MCF 10A (cell line): Measurements from ENCODE around the gene TMCO5A. TPM values are rescaled to one million over a fixed set of nuclear protein-coding genes. Genes with fewer than 3 reads are reported as not detected.

ENCODE experiments used
- BruUV-seq: library from RNA; stranded (reverse); fragments of 400-500 nt; replicated peaks from 2 replicates; lab custom pipeline; 2021; lab: Mats Ljungman, UMichigan
- CTCF ChIA-PET: fragments of 300-600 bp; sonication (Branson Sonifier 250); formaldehyde crosslinking; extraction: SDS; loops from one replicate; lab custom pipeline; 2021; ENCODE audit warnings: antibody characterized with exemption, inconsistent platforms; lab: Yijun Ruan, JAX
- POLR2A ChIA-PET: fragments of 300-600, 350-650 bp; sonication (Branson Sonifier 250); formaldehyde crosslinking; extraction: SDS; loops from one replicate; lab custom pipeline; 2020; ENCODE audit warnings: antibody characterized with exemption, inconsistent platforms; lab: Yijun Ruan, JAX
- DNase-seq: peaks from one replicate; pipeline ENCODE4 v3.0.0-alpha.2; 2018; ENCODE audit not compliant: unreplicated experiment
- H3K27ac Mint-ChIP-seq: one replicate; pipeline ENCODE4 v1.8.0; 2022; ENCODE audit warnings: mild to moderate bottlenecking, low read depth, mixed read lengths; ENCODE audit not compliant: unreplicated experiment
- H3K27me3 Mint-ChIP-seq: one replicate; pipeline ENCODE4 v1.8.0; 2022; ENCODE audit warnings: mixed read lengths; ENCODE audit not compliant: insufficient read depth, unreplicated experiment
- H3K36me3 Mint-ChIP-seq: one replicate; pipeline ENCODE4 v1.8.0; 2022; ENCODE audit warnings: mild to moderate bottlenecking, moderate library complexity, mixed read lengths; ENCODE audit not compliant: insufficient read depth, unreplicated experiment
- H3K4me1 Mint-ChIP-seq: one replicate; pipeline ENCODE4 v1.8.0; 2022; ENCODE audit warnings: mixed read lengths; ENCODE audit not compliant: insufficient read depth, unreplicated experiment
- H3K4me3 Mint-ChIP-seq: one replicate; pipeline ENCODE4 v1.8.0; 2022; ENCODE audit warnings: mild to moderate bottlenecking, moderate library complexity, mixed read lengths; ENCODE audit not compliant: unreplicated experiment
- H3K9me3 Mint-ChIP-seq: one replicate; pipeline ENCODE4 v1.8.0; 2022; ENCODE audit warnings: mixed read lengths; ENCODE audit not compliant: unreplicated experiment
- CTCF ChIP-seq: fragments of 200-600 bp; IDR thresholded peaks from one replicate; pipeline ENCODE4 v1.8.0; 2022; ENCODE audit warnings: antibody characterized with exemption, mild to moderate bottlenecking; ENCODE audit not compliant: unreplicated experiment
- intact Hi-C: fragments of 100-400 bp; cut with micrococcal nuclease; formaldehyde crosslinking; loops from 2 replicates; pipeline ENCODE4 v1.14.1; 2022
- total RNA-seq: library from RNA; stranded (reverse); gene quantifications from 2 replicates; pipeline ENCODE4 v1.2.3, GENCODE V29; 2022

Gene TMCO5A
- total RNA-seq, 1 experiment from 2014 or later: not detected

DNA sequence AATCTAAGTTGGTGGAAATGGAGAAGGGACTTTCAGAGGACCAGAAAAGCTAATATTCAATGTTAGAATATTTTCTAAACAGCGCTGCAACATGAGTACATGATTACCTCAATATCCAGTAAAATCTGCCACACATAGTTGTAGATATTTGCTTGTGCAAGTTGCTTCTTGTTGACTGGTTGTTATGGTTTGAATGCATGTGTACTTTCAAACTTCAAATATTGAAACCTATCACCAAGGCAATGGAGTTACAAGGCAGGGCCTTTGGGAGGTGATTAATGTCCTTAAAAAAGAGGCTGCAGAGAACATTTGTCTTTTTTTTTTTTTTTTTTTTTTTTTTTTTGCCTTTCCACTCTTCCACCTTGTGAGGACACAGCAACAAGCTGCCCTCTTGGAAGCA, 49.9 kb downstream of the TMCO5A start:
- H3K36me3 Mint-ChIP-seq: no peaks in the 10 kb centered on the region
- no peak for DNase-seq
- no peaks in the 10 kb centered on the region for H3K4me1 Mint-ChIP-seq
- intact Hi-C loops: no loop called here
- no peak overlapping the region for H3K4me3 Mint-ChIP-seq
- POLR2A ChIA-PET: no interaction called here
- no peak for TF ChIP-seq CTCF
- no peak overlapping the region for H3K27ac Mint-ChIP-seq
- CTCF ChIA-PET: interaction anchor here (0.6 to 3.8 kb wide), 4 partner anchors 11 to 1112 kb away, joined by 3 to 34 read pairs (median 5); no protein-coding TSS in a partner anchor
- H3K27me3 Mint-ChIP-seq: no peaks in the 10 kb centered on the region
- no TSS peak for BruUV-seq
- no peaks in the 10 kb centered on the region for H3K9me3 Mint-ChIP-seq

- TF ChIP-seq CTCF: peak; percentile 73
These were observed 61.3 kb downstream of the TMCO5A start for GRCh38 chr15:37995461-37996347.

More at GRCh38 chr15:37995461-37996347, 61.3 kb downstream of the TMCO5A start:
- no TSS peak for BruUV-seq
- ChIA-PET POLR2A (interaction anchor here (0.8 to 1.6 kb wide), 5 partner anchors 211 to 358 kb away, joined by 3 to 7 read pairs (median 4); no protein-coding TSS in a partner anchor), CTCF (interaction anchor here (0.5 to 7.2 kb wide), 81 partner anchors 7 to 1745 kb away, joined by 3 to 53 read pairs (median 4); partner anchors contain the start of genes FAM98B and SPRED1)
- peaks cover 26% of the 10 kb centered on the region for H3K27me3 Mint-ChIP-seq
- H3K27ac Mint-ChIP-seq: no peak overlapping the region
- H3K36me3 Mint-ChIP-seq: no peaks in the 10 kb centered on the region
- intact Hi-C loops: loop anchor here (1.0 to 5.0 kb wide), 5 partner anchors 359 to 688 kb away; partner anchors contain the start of gene RASGRP1
- peaks cover 6% of the 10 kb centered on the region for H3K9me3 Mint-ChIP-seq
- peaks cover 13% of the 10 kb centered on the region for H3K4me1 Mint-ChIP-seq
- H3K4me3 Mint-ChIP-seq: no peak overlapping the region
- peak; percentile 82 for DNase-seq
